ENCODE data around the gene IRF3. TPM values are rescaled to one million over a fixed set of nuclear protein-coding genes. Genes with fewer than 3 reads are reported as not detected.
A peak's percentile ranks its signal among the peaks of the same experiment; 100 is the strongest.

Gene IRF3
- total and polyA plus RNA-seq, 7 donors: 28.2 to 125 (median 50.9) TPM

- Histone ChIP-seq H3K4me3 (peak overlapping the region; percentile 62 to 75 (median 66)), H3K4me1 (peaks cover 0 to 33% (median 22%) of the 10 kb centered on the region in 4 donors), H3K36me3 (peaks cover 10 to 34% (median 21%) of the 10 kb centered on the region in 4 donors), H3K27me3 (no peaks in the 10 kb centered on the region), H3K9me3 (no peaks in the 10 kb centered on the region), H3K27ac (peak overlapping the region; percentile 87 to 95 (median 92))
- no peak for DNase-seq
- intact Hi-C loops (cut with DNase I): loop anchor here (2.0 kb wide), 1 partner anchor 22 kb away; the partner anchor contains the start of gene SCAF1
- WGBS, 2 donors: 0 to 1% methylated on average over 7 of the region's 7 CpGs
- no peak for TF ChIP-seq EP300 (IDR thresholded peaks at IDR 0.05)
- TF ChIP-seq, protein P1, sequence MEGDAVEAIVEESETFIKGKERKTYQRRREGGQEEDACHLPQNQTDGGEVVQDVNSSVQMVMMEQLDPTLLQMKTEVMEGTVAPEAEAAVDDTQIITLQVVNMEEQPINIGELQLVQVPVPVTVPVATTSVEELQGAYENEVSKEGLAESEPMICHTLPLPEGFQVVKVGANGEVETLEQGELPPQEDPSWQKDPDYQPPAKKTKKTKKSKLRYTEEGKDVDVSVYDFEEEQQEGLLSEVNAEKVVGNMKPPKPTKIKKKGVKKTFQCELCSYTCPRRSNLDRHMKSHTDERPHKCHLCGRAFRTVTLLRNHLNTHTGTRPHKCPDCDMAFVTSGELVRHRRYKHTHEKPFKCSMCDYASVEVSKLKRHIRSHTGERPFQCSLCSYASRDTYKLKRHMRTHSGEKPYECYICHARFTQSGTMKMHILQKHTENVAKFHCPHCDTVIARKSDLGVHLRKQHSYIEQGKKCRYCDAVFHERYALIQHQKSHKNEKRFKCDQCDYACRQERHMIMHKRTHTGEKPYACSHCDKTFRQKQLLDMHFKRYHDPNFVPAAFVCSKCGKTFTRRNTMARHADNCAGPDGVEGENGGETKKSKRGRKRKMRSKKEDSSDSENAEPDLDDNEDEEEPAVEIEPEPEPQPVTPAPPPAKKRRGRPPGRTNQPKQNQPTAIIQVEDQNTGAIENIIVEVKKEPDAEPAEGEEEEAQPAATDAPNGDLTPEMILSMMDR (IDR thresholded peaks at IDR 0.05): no peak
- no peak for TF ChIP-seq POLR2A (IDR thresholded peaks at IDR 0.05)
- no peak for TF ChIP-seq POLR2AphosphoS5 (IDR thresholded peaks at IDR 0.05)
Measured at GRCh38 chr19:49665036-49665350, 664 bp downstream of the IRF3 start.

DNA sequence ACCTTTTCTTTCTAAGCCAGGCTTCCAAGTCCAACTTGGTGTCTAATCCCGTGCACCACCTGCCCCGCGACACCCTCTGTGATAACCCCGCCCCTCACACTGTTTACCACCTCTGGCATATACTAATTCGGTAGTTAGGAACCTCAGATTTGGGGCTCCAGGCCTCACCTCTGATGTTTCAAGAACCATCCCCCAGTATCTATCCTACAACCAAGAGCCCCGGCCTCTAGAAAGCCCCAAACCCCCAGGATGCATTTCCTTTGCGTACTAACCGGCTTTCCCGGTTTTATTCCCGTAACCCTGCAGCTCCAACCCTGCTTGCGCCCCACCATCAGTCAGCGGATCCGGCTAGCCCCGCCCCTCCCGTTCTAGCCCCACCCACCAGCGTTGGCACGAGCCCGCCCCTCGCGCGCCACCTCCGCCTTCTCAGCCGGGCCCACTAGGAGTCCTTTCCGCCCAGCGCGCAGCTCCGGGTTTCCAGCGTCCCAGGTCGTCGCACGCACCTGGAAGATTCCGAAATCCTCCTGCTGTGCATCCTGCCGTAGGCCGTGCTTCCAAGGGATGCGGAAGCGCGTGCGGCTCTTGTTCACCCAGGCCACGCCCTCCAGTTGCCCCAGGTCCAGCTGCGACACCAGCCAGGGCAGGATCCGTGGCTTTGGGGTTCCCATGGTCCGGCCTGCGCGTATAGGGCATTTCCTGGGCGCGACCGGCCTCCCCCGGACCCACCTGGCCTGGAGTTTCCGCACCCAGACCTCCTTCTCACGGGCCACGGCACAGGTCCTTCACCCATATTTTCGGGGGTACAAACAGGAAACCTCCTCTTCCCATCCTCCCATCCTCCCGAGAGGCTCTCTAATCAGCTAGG lies 1.3 kb downstream of the IRF3 start:
- DNase-seq: peak; percentile 94
- H3K27me3 ChIP-seq: no peaks in the 10 kb centered on the region
- TF ChIP-seq POLR2AphosphoS5 (IDR thresholded peaks at IDR 0.05) (peak; percentile 88 to 91 (median 90)), EP300 (IDR thresholded peaks at IDR 0.05) (no peak), POLR2A (IDR thresholded peaks at IDR 0.05) (peak; percentile 25 to 52)
- TF ChIP-seq, protein P1 (IDR thresholded peaks at IDR 0.05): peak; percentile 23 to 56 (median 27)
- peaks cover 10 to 37% (median 23%) of the 10 kb centered on the region in 4 donors for H3K36me3 ChIP-seq
- no peaks in the 10 kb centered on the region for H3K9me3 ChIP-seq
- WGBS, 2 donors: 0 to 1% methylated on average over 53 of the region's 53 CpGs
- peaks cover 0 to 33% (median 22%) of the 10 kb centered on the region in 4 donors for H3K4me1 ChIP-seq
- H3K4me3 ChIP-seq: peak overlapping the region; percentile 62 to 75 (median 66)
- H3K27ac ChIP-seq: peak overlapping the region; percentile 87 to 95 (median 92)
- intact Hi-C loops (cut with DNase I): loop anchor here (2.0 kb wide), 1 partner anchor 22 kb away; the partner anchor contains the start of gene SCAF1

- 92% methylated on average over 12 of the region's 12 CpGs for WGBS, 2 donors
- intact Hi-C loops (cut with DNase I): no loop called here
- Histone ChIP-seq H3K27ac (peak overlapping the region in 1 of 4 donors; percentile 90), H3K9me3 (no peaks in the 10 kb centered on the region), H3K36me3 (peaks cover 21 to 49% (median 35%) of the 10 kb centered on the region in 4 donors), H3K4me1 (peaks cover 0 to 33% (median 22%) of the 10 kb centered on the region in 4 donors), H3K27me3 (no peaks in the 10 kb centered on the region), H3K4me3 (no peak overlapping the region)
- TF ChIP-seq POLR2AphosphoS5 (IDR thresholded peaks at IDR 0.05) (no peak), POLR2A (IDR thresholded peaks at IDR 0.05) (no peak), EP300 (IDR thresholded peaks at IDR 0.05) (no peak)
- TF ChIP-seq, protein P1 (IDR thresholded peaks at IDR 0.05): no peak
- no peak for DNase-seq
Measured at GRCh38 chr19:49663224-49663623, 2.4 kb downstream of the IRF3 start.

GRCh38 chr19:49662011-49662410 lies 3.6 kb downstream of the IRF3 start:
- peaks cover 0 to 33% (median 22%) of the 10 kb centered on the region in 4 donors for H3K4me1 ChIP-seq
- TF ChIP-seq EP300 (IDR thresholded peaks at IDR 0.05): no peak
- no peak for TF ChIP-seq POLR2A (IDR thresholded peaks at IDR 0.05)
- TF ChIP-seq POLR2AphosphoS5 (IDR thresholded peaks at IDR 0.05): no peak
- TF ChIP-seq, protein P1 (IDR thresholded peaks at IDR 0.05): no peak
- H3K4me3 ChIP-seq: no peak overlapping the region
- intact Hi-C loops (cut with DNase I): no loop called here
- no peak overlapping the region for H3K27ac ChIP-seq
- peaks cover 27 to 61% (median 47%) of the 10 kb centered on the region in 4 donors for H3K36me3 ChIP-seq
- 96% methylated on average over 16 of the region's 16 CpGs for WGBS, 2 donors
- H3K27me3 ChIP-seq: no peaks in the 10 kb centered on the region
- H3K9me3 ChIP-seq: no peaks in the 10 kb centered on the region
- no peak for DNase-seq

Measured in sigmoid colon (tissue), 7 donors.